ENCODE measurements around the gene SAMD3. TPM values are rescaled to one million over a fixed set of nuclear protein-coding genes. Genes with fewer than 3 reads are reported as not detected.

Gene SAMD3, protein sequence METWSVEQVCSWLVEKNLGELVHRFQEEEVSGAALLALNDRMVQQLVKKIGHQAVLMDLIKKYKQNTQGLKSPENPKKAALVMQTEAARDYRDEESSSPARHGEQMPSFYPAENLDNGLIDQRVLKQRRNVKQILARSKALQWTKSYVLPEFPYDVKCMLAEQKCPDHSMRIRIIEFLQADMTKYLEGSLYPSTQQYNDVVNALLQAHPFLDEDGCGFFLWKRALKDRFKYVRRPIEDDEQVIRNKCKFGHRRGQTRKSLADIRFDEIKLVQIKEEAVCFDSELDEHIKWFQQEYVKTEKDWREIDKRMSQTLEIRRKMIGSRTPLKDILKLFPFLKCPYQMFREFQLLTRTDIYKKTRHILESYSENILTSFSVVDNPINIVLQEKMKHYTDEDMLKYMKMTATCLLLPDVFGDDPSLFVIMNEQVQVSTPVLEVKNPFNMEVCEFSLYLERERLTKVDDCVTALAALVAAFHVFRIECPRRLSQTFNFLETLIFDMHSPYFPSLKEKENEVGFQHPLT
- total RNA-seq (2021; fragmentation: NEBNext Ultra II Directional; extraction: Animal tissue kit (Norgen Biotek cat#: 25700)) (1.9 and 3.5 TPM in 2 replicates), polyA plus RNA-seq (2011; rRNA removed) (1.2 and 1.8 TPM in 2 replicates), polyA minus RNA-seq (2011; rRNA and poly(A)+ RNA removed) (1.3 and 3.4 TPM in 2 replicates)
- polyA plus RNA-seq (2011; cell fraction: cytosol; rRNA removed), result 1.4 TPM
- 1.7 TPM for polyA plus RNA-seq (2011; cell fraction: nucleus; rRNA removed)
- 0.72 to 2.3 TPM (median 0.97 TPM) in 4 replicates for polyA plus RNA-seq (2012, experiment 1 of 2)
- polyA plus RNA-seq (2012, experiment 2 of 2), result 0.64 TPM
- polyA plus RNA-seq (2013, experiment 1 of 2), result 3.0 TPM
- 1.9 TPM for polyA plus RNA-seq (2013, experiment 2 of 2)
- polyA minus RNA-seq (2011; cell fraction: cytosol; rRNA and poly(A)+ RNA removed), result not detected
- polyA minus RNA-seq (2011; cell fraction: nucleus; rRNA and poly(A)+ RNA removed), result 7.4 TPM
- long read RNA-seq, experiment 1, result 0 reads
- long read RNA-seq, experiment 2, result 0 reads

DNA sequence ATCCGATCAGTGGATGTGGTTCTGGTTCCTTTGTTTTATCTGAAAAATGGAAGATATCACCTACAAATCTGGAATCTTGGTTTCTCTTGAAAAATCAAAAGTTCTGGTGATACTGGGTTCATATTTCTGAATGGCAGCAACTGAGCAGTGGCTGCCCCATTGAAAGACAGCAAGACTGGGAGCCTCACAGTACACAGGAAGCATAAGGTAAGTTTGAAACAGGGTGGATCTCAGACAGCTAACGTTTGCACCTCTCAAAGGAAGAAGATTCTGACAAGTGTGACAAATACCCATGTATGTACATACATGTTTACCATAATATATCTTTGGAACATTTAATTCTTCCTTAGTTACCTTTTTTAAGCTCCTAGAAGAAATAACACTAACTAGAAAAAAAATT lies at the start of gene SAMD3:
Gene SAMD3 (minus strand): TSS at position 177 of the 400 bp plus-strand sequence. CDS start 7,678 bp downstream, outside the sequence.
- Histone ChIP-seq H3K18ac (ENCODE audit: extremely low read depth, low read length) (no peak within 1 kb of the TSS), H3K36me3 (ENCODE audit: control insufficient read depth in 2 of 4, insufficient read depth in 4 of 4, low read length in 3 of 4) (no peaks in the 10 kb centered on the region), H2BK120ac (replicated peaks; ENCODE audit: low read depth, low read length) (no peak within 1 kb of the TSS), H3K79me1 (ENCODE audit: low read depth, low read length) (no peaks in the 10 kb centered on the region), H4K5ac (ENCODE audit: insufficient read length, low read depth, low read length) (no peak within 1 kb of the TSS), H3K9me3 (ENCODE audit: insufficient read depth in 2 of 2, low read depth in 1 of 2, low read length in 1 of 2) (no peaks in the 10 kb centered on the region), H3K27ac (ENCODE audit: low read depth, low read length) (no peak within 1 kb of the TSS), H3K4me2 (ENCODE audit: insufficient read depth in 1 of 2, low read depth in 2 of 2, low read length in 2 of 2) (no peak within 1 kb of the TSS), H4K91ac (replicated peaks; ENCODE audit: insufficient read length, low read length) (no peak within 1 kb of the TSS), H2BK12ac (ENCODE audit: low read depth, low read length) (no peak within 1 kb of the TSS), H3K4me3 (ENCODE audit: extremely low read depth in 1 of 4, insufficient read depth in 2 of 4, low read depth in 3 of 4, low read length in 4 of 4) (no peak within 1 kb of the TSS), H3K79me2 (ENCODE audit: control insufficient read depth in 1 of 2, insufficient read depth in 2 of 2, low read length in 2 of 2) (no peaks in the 10 kb centered on the region), H2BK15ac (ENCODE audit: low read length) (no peak within 1 kb of the TSS), H4K8ac (ENCODE audit: extremely low read depth, insufficient read depth, low read length) (no peak within 1 kb of the TSS), H3K56ac (replicated peaks; ENCODE audit: insufficient read length, low read depth, low read length) (no peak within 1 kb of the TSS), H3K27me3 (replicated peaks in 1 of 4; ENCODE audit: control insufficient read depth in 3 of 4, extremely low read depth in 1 of 4, insufficient read depth in 3 of 4, low read length in 3 of 4) (no peaks in the 10 kb centered on the region), H3K14ac (ENCODE audit: insufficient read length) (no peak within 1 kb of the TSS), H2BK20ac (ENCODE audit: low read length) (no peak within 1 kb of the TSS), H2BK5ac (ENCODE audit: low read depth, low read length) (no peak within 1 kb of the TSS), H2AK5ac (ENCODE audit: low read depth, low read length) (no peak within 1 kb of the TSS), H4K20me1 (replicated peaks in 1 of 2; ENCODE audit: control insufficient read depth in 1 of 2, insufficient read depth in 2 of 2, low read length in 2 of 2) (no peaks in the 10 kb centered on the region), H3K23me2 (ENCODE audit: low read depth, low read length) (no peaks in the 10 kb centered on the region), H3K23ac (ENCODE audit: insufficient read length) (no peak within 1 kb of the TSS), H2AFZ (ENCODE audit: low read length) (no peak within 1 kb of the TSS), H3K4ac (replicated peaks; ENCODE audit: insufficient read length, low read depth, low read length) (no peak within 1 kb of the TSS), H3K4me1 (replicated peaks in 1 of 4; ENCODE audit: control insufficient read depth in 3 of 4, insufficient read depth in 4 of 4, low read length in 3 of 4) (no peaks in the 10 kb centered on the region), H3K9ac (replicated peaks in 1 of 4; ENCODE audit: extremely low read depth in 1 of 4, low read depth in 3 of 4, low read length in 3 of 4) (no peak within 1 kb of the TSS)
- no peak for FAIRE-seq
- ChIA-PET POLR2A (ENCODE audit: partially characterized antibody) (interaction anchor here (0.6 kb wide), 1 partner anchor 54 kb away, joined by 3 read pairs; no protein-coding TSS in a partner anchor), CTCF (ENCODE audit: partially characterized antibody) (interaction anchor here (0.8 to 1.4 kb wide), 7 partner anchors 15 to 447 kb away, joined by 3 to 5 read pairs (median 4); no protein-coding TSS in a partner anchor)
- no peak for DNase-seq (ENCODE audit: low read depth in 1 of 2, low spot score in 2 of 2)
- WGBS, 2 experiments (ENCODE audit: extremely low coverage in 1 of 2, insufficient coverage in 1 of 2, insufficient read length in 1 of 2, insufficient replicate concordance in 2 of 2, low coverage in 1 of 2, low lambda C conversion rate in 2 of 2, missing lambda C conversion rate in 1 of 2), result 78% methylated on average over 2 of the region's 2 CpGs; no CpG with 5 or more reads in 1 of the 2 experiments
- no peak for TF ChIP-seq TEAD4 (IDR thresholded peaks at IDR 0.05; ENCODE audit: low read depth, low read length)
- no peak for TF ChIP-seq SIX5 (IDR thresholded peaks at IDR 0.05; ENCODE audit: low read depth, low read length)
- no peak for TF ChIP-seq RAD21 (IDR thresholded peaks at IDR 0.05 in 1 of 2, conservative IDR thresholded peaks at IDR 0.05 in 1 of 2; ENCODE audit: low read depth in 2 of 2, low read length in 2 of 2)
- no peak for TF ChIP-seq SP2 (IDR thresholded peaks at IDR 0.05; ENCODE audit: low read length)
- no peak for TF ChIP-seq TAF1 (IDR thresholded peaks at IDR 0.05; ENCODE audit: low read depth, low read length)
- TF ChIP-seq TCF12 (IDR thresholded peaks at IDR 0.05; ENCODE audit: low read depth, low read length), result no peak
- TF ChIP-seq SRF (IDR thresholded peaks at IDR 0.05; ENCODE audit: low read depth, low read length), result no peak
- TF ChIP-seq SIN3A (conservative IDR thresholded peaks at IDR 0.05 in 1 of 2, IDR thresholded peaks at IDR 0.05 in 1 of 2; ENCODE audit: low read depth in 1 of 2, low read length in 2 of 2), result no peak

Measured in H1 (cell line).